PC-3 (cell line): ENCODE data around the gene TMSB4X.

Experiments
- CTCF ChIP-seq: fragments of 300-600 bp; sonication (generic); conservative IDR thresholded peaks from 2 replicates; pipeline ENCODE4 v1.5.1; 2017; ENCODE audit warnings: antibody characterized with exemption, low read depth, mild to moderate bottlenecking, low read length
- EZH2 ChIP-seq: fragments of 300-600 bp; sonication (generic); IDR thresholded peaks from one replicate; pipeline ENCODE4 v1.6.1; 2017; ENCODE audit warnings: antibody characterized with exemption, mild to moderate bottlenecking, low read length; ENCODE audit not compliant: unreplicated experiment

GRCh38 chrX:12981880-12982279, 7.0 kb downstream of the TMSB4X start:
- TF ChIP-seq EZH2 (no peak), CTCF (no peak)
